IMR-90 (cell line): Measurements from ENCODE around the gene ABTB2. TPM values are rescaled to one million over a fixed set of nuclear protein-coding genes. Genes with fewer than 3 reads are reported as not detected.

Source experiments
- ATAC-seq: fragments of 200-7000 bp; cut with Tn5 transposase; 2 replicates; pipeline ENCODE4 v1.9.1; 2020; ENCODE audit warnings: low read depth, mild to moderate bottlenecking, moderate library complexity
- BruUV-seq: library from RNA; stranded (reverse); fragments of 400-500 nt; replicated peaks from 2 replicates; lab custom pipeline; 2021; lab: Mats Ljungman, UMichigan
- CTCF ChIA-PET: fragments of 300-600 bp; formaldehyde crosslinking; extraction: SDS; loops from one replicate; lab custom pipeline; 2021; ENCODE audit warnings: antibody characterized with exemption; lab: Yijun Ruan, JAX
- POLR2A ChIA-PET: fragments of 300-600 bp; sonication (Branson Sonifier 250); formaldehyde crosslinking; loops from one replicate; lab custom pipeline; 2022; ENCODE audit warnings: antibody characterized with exemption; ENCODE audit not compliant: unreplicated experiment; lab: Charles Lee
- DNase-seq: peaks from one replicate; pipeline ENCODE4 v3.0.0; 2013
- H2AFZ ChIP-seq: replicated peaks from 2 replicates; pipeline ENCODE3; 2013; ENCODE audit warnings: low read length, mild to moderate bottlenecking; ENCODE audit not compliant: poor library complexity
- H2AK5ac ChIP-seq: 2 replicates; pipeline ENCODE4 v1.6.1; 2013; ENCODE audit warnings: low read depth, low read length, inconsistent platforms
- H2AK9ac ChIP-seq: replicated peaks from 2 replicates; pipeline ENCODE3; 2013; ENCODE audit warnings: mild to moderate bottlenecking, low read depth, low read length, moderate library complexity; ENCODE audit not compliant: poor library complexity
- H2BK120ac ChIP-seq: 2 replicates; pipeline ENCODE4 v1.6.1; 2013; ENCODE audit warnings: low read depth, low read length, inconsistent platforms
- H2BK15ac ChIP-seq: 3 replicates; pipeline ENCODE4 v1.6.1; 2013; ENCODE audit warnings: low read depth, low read length, inconsistent platforms
- H2BK20ac ChIP-seq: 2 replicates; pipeline ENCODE4 v1.6.1; 2013; ENCODE audit warnings: low read depth, mild to moderate bottlenecking, inconsistent platforms, low read length, moderate library complexity
- H2BK5ac ChIP-seq: 2 replicates; pipeline ENCODE4 v1.6.1; 2013; ENCODE audit warnings: mild to moderate bottlenecking, low read depth, low read length, inconsistent platforms; ENCODE audit not compliant: poor library complexity, severe bottlenecking
- H3K14ac ChIP-seq: replicated peaks from 2 replicates; pipeline ENCODE4 v1.6.1; 2013; ENCODE audit warnings: low read depth, low read length, inconsistent platforms
- H3K18ac ChIP-seq: 2 replicates; pipeline ENCODE4 v1.6.1; 2013; ENCODE audit warnings: low read depth, low read length, control low read depth
- H3K23ac ChIP-seq: 2 replicates; pipeline ENCODE4 v1.6.1; 2013; ENCODE audit warnings: low read depth, low read length, inconsistent platforms
- H3K27ac ChIP-seq: 2 replicates; pipeline ENCODE4 v1.5.1; 2013; ENCODE audit warnings: mild to moderate bottlenecking, control low read depth, low read length; ENCODE audit not compliant: insufficient read depth
- H3K27me3 ChIP-seq: 2 replicates; pipeline ENCODE4 v1.6.1; 2013; ENCODE audit warnings: low read length; ENCODE audit not compliant: control insufficient read depth, insufficient read depth
- H3K36me3 ChIP-seq: 2 replicates; pipeline ENCODE4 v1.6.1; 2013; ENCODE audit warnings: low read length, mixed read lengths; ENCODE audit not compliant: control insufficient read depth, insufficient read depth
- H3K4ac ChIP-seq: 2 replicates; pipeline ENCODE4 v1.6.1; 2013; ENCODE audit warnings: low read depth, low read length, inconsistent platforms
- H3K4me1 ChIP-seq: 2 replicates; pipeline ENCODE4 v1.6.1; 2013; ENCODE audit warnings: low read length, mixed read lengths; ENCODE audit not compliant: control insufficient read depth, insufficient read depth
- H3K4me2 ChIP-seq: 2 replicates; pipeline ENCODE4 v1.6.1; 2013; ENCODE audit warnings: low read depth, mild to moderate bottlenecking, control low read depth, low read length, moderate library complexity
- H3K4me3 ChIP-seq: 2 replicates; pipeline ENCODE4 v1.5.1; 2013; ENCODE audit warnings: low read depth, mild to moderate bottlenecking, control low read depth, low read length, moderate library complexity; ENCODE audit not compliant: insufficient read depth
- H3K56ac ChIP-seq: 2 replicates; pipeline ENCODE4 v1.6.1; 2013; ENCODE audit warnings: low read length, inconsistent platforms; ENCODE audit not compliant: insufficient read depth; ENCODE audit errors: extremely low read depth
- H3K79me1 ChIP-seq, 2 experiments: 2 replicates each; pipeline ENCODE4 v1.6.1; 2013; ENCODE audit warnings: low read length in 2 of 2, inconsistent platforms in 1 of 2, low read depth in 1 of 2
- H3K9ac ChIP-seq: 2 replicates; pipeline ENCODE4 v1.6.1; 2013; ENCODE audit warnings: low read depth, low read length, control low read depth
- H3K9me1 ChIP-seq: 2 replicates; pipeline ENCODE4 v1.6.1; 2013; ENCODE audit warnings: low read length, inconsistent platforms; ENCODE audit not compliant: insufficient read depth
- H3K9me3 ChIP-seq: 2 replicates; pipeline ENCODE4 v1.6.1; 2013; ENCODE audit warnings: low read length; ENCODE audit not compliant: control insufficient read depth, insufficient read depth
- H4K20me1 ChIP-seq: 2 replicates; pipeline ENCODE4 v1.6.1; 2013; ENCODE audit warnings: low read length, inconsistent platforms; ENCODE audit not compliant: insufficient read depth
- H4K5ac ChIP-seq: 2 replicates; pipeline ENCODE4 v1.6.1; 2013; ENCODE audit warnings: mild to moderate bottlenecking, low read depth, low read length, control low read depth
- H4K8ac ChIP-seq, 2 experiments: 2 replicates each; pipeline ENCODE4 v1.6.1; 2013; ENCODE audit warnings: low read depth in 2 of 2, low read length in 2 of 2, control low read depth in 1 of 2, inconsistent platforms in 1 of 2
- H4K91ac ChIP-seq: 2 replicates; pipeline ENCODE4 v1.6.1; 2013; ENCODE audit warnings: low read depth, low read length, inconsistent platforms; ENCODE audit not compliant: insufficient read depth
- CEBPB ChIP-seq: IDR thresholded peaks from 2 replicates; pipeline ENCODE4 v1.6.1; 2012; ENCODE audit warnings: low read depth, low read length, improper control_type of control experiment
- CTCF ChIP-seq: conservative IDR thresholded peaks from 2 replicates; pipeline ENCODE4 v1.5.1; 2012; ENCODE audit warnings: mild to moderate bottlenecking, low read depth, low read length, improper control_type of control experiment
- ELK1 ChIP-seq: fragments of 150-350 bp; IDR thresholded peaks from 2 replicates; pipeline ENCODE4 v1.6.1; 2016; ENCODE audit warnings: low read depth, mild to moderate bottlenecking, low read length, moderate library complexity, borderline replicate concordance
- FOS ChIP-seq: fragments of 150-350 bp; IDR thresholded peaks from 2 replicates; pipeline ENCODE4 v1.6.1; 2016; ENCODE audit warnings: low read depth, low read length
- MAFK ChIP-seq: IDR thresholded peaks from 2 replicates; pipeline ENCODE4 v1.6.1; 2012; ENCODE audit warnings: low read depth, low read length, improper control_type of control experiment
- MAZ ChIP-seq: IDR thresholded peaks from 2 replicates; pipeline ENCODE4 v1.6.1; 2012; ENCODE audit warnings: low read depth, mild to moderate bottlenecking, low read length, improper control_type of control experiment, moderate library complexity, borderline replicate concordance
- POLR2A ChIP-seq: IDR thresholded peaks from 2 replicates; pipeline ENCODE4 v1.6.1; 2012; ENCODE audit warnings: mild to moderate bottlenecking, low read depth, low read length
- RAD21 ChIP-seq: IDR thresholded peaks from 2 replicates; pipeline ENCODE4 v1.6.1; 2012; ENCODE audit warnings: low read length, improper control_type of control experiment
- SMC3 ChIP-seq: fragments of 150-350 bp; IDR thresholded peaks from 2 replicates; pipeline ENCODE4 v1.6.1; 2016; ENCODE audit warnings: low read depth, mild to moderate bottlenecking, antibody characterized with exemption, low read length, moderate library complexity
- USF2 ChIP-seq: fragments of 150-350 bp; IDR thresholded peaks from 2 replicates; pipeline ENCODE4 v1.6.1; 2017; ENCODE audit warnings: mild to moderate bottlenecking, antibody characterized with exemption, low read length, low read depth
- WGBS, 2 experiments: methylation state at CpG; one replicate each; pipeline versions ENCODE4 v1.1.5 to v1.1.7; 2013; ENCODE audit warnings: missing lambda C conversion rate in 2 of 2; ENCODE audit not compliant: insufficient read length in 1 of 2; ENCODE audit errors: extremely low coverage in 2 of 2; 5-methylcytosine and 5-hydroxymethylcytosine counted together
- dilution Hi-C: fragments of 300-500 bp; cut with HindIII; formaldehyde crosslinking; loops from one replicate; pipeline ENCODE4 v1.14.3; 2018; ENCODE audit warnings: low sequenced_read_pairs; ENCODE audit not compliant: unreplicated experiment
- in situ Hi-C: fragments of 300-500 bp; cut with MboI; formaldehyde crosslinking; loops from 3 replicates; pipeline ENCODE4 v1.14.3; 2019; ENCODE audit warnings: low sequenced_read_pairs, inconsistent platforms, mixed read lengths
- intact Hi-C: fragments of 100-400 bp; cut with micrococcal nuclease; formaldehyde crosslinking; loops from 2 replicates; pipeline ENCODE4 v1.10.0; 2022
- polyA plus RNA-seq, 3 experiments: library from polyadenylated mRNA; depleted of rRNA; stranded (reverse); fragments of >200 nt; gene quantifications; 2 replicates each; pipeline ENCODE4 v1.2.3, GENCODE V29; 2012; ENCODE audit warnings: low replicate concordance in 1 of 3
- total RNA-seq: library from RNA; depleted of rRNA; stranded (reverse); fragments of >200 nt; gene quantifications from 2 replicates; pipeline ENCODE4 v1.2.3, GENCODE V29; 2012

ABTB2 gene
- total and polyA plus RNA-seq, 2 of the 4 experiments (the other 2 are of a cell fraction) = 0.18 to 2.0 TPM

- H2AK9ac ChIP-seq = no peak overlapping the region
- BruUV-seq = no TSS peak
- ChIA-PET CTCF (no interaction called here), POLR2A (no interaction called here)
- peaks cover 2% of the 10 kb centered on the region; the same call in 1 of the 2 replicates for H3K9me3 ChIP-seq
- H2BK20ac ChIP-seq = no peak overlapping the region
- H2AK5ac ChIP-seq = no peak overlapping the region
- no peaks in the 10 kb centered on the region for H3K27me3 ChIP-seq
- H3K79me1 ChIP-seq = no peaks in the 10 kb centered on the region
- ATAC-seq = no peak
- intact Hi-C loops (no loop called here), dilution Hi-C loops (no loop called here), in situ Hi-C loops (no loop called here)
- H3K4me2 ChIP-seq = no peak overlapping the region
- no peak overlapping the region for H3K18ac ChIP-seq
- 100% methylated on average over 4 of the region's 7 CpGs; no CpG with 5 or more reads in 1 of the 2 experiments for WGBS, 2 experiments
- no peak overlapping the region for H3K4ac ChIP-seq
- TF ChIP-seq MAFK (no peak), CEBPB (no peak), ELK1 (no peak), FOS (no peak), POLR2A (no peak), SMC3 (no peak), RAD21 (no peak), MAZ (no peak), CTCF (no peak), USF2 (no peak)
- no peaks in the 10 kb centered on the region; the same call in 1 of the 2 replicates for H4K20me1 ChIP-seq
- H2AFZ ChIP-seq = no peak overlapping the region
- H2BK15ac ChIP-seq = no peak overlapping the region
- DNase-seq = no peak
- H3K9ac ChIP-seq = no peak overlapping the region
- no peak overlapping the region for H2BK120ac ChIP-seq
- no peak overlapping the region for H2BK5ac ChIP-seq
- 0 out of 2 replicates have a peak, but pooled peaks cover 2% of the 10 kb centered on the region for H3K36me3 ChIP-seq
- H4K91ac ChIP-seq = no peak overlapping the region
- no peak overlapping the region for H3K27ac ChIP-seq
- no peaks in the 10 kb centered on the region; the same call in 1 of the 2 replicates for H3K9me1 ChIP-seq
- H3K14ac ChIP-seq = no peak overlapping the region
- no peak overlapping the region for H4K5ac ChIP-seq
- H4K8ac ChIP-seq = no peak overlapping the region
- H3K4me1 ChIP-seq = no peaks in the 10 kb centered on the region
- H3K56ac ChIP-seq = no peak overlapping the region
- no peak overlapping the region for H3K4me3 ChIP-seq
- no peak overlapping the region for H3K23ac ChIP-seq
These were observed 195.0 kb downstream of the ABTB2 start for GRCh38 chr11:34162856-34163255.
